Stromal cell of bone marrow (primary cell): ENCODE results near the gene CYP2W1.
"Not testable (repeated sequence)": the region's sequence is repeated elsewhere in the genome, so short reads cannot be mapped to it uniquely, and the experiment has no call there.

Experiments
- DNase-seq: peaks from one replicate; pipeline ENCODE4 v3.0.0-alpha.2; 2012; ENCODE audit warnings: low read depth

CYP2W1 gene, protein sequence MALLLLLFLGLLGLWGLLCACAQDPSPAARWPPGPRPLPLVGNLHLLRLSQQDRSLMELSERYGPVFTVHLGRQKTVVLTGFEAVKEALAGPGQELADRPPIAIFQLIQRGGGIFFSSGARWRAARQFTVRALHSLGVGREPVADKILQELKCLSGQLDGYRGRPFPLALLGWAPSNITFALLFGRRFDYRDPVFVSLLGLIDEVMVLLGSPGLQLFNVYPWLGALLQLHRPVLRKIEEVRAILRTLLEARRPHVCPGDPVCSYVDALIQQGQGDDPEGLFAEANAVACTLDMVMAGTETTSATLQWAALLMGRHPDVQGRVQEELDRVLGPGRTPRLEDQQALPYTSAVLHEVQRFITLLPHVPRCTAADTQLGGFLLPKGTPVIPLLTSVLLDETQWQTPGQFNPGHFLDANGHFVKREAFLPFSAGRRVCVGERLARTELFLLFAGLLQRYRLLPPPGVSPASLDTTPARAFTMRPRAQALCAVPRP

DNA sequence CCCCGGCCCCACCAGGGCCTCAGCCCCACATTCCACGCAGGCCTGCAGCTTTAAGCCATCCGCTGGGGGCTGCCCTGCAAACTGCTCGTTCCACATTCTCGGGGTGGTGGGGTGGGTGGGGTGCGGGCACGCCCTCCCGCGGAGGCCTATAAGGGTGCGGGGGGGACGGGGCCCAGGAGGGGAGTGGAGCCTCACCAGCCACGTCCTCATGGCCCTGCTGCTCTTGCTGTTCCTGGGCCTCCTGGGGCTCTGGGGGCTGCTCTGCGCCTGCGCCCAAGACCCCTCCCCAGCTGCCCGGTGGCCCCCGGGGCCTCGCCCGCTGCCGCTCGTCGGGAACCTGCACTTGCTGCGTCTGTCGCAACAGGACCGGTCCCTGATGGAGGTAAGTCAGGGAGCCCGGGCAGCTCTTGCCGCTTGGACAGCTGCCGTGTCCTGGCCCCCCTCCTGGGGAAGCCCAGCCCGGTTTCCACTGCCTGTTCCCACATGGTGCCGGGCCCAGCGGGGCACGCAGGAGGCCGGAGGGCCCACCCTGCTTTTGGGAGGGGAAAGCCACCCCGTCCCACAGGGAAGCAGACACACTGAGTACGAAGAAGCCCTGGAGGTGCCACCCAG, at the start of gene CYP2W1:
CYP2W1 (plus strand) TSS at position 178 of the 612 bp plus-strand sequence; CDS start at position 209, 31 bp downstream.
- DNase-seq = no peak

DNA sequence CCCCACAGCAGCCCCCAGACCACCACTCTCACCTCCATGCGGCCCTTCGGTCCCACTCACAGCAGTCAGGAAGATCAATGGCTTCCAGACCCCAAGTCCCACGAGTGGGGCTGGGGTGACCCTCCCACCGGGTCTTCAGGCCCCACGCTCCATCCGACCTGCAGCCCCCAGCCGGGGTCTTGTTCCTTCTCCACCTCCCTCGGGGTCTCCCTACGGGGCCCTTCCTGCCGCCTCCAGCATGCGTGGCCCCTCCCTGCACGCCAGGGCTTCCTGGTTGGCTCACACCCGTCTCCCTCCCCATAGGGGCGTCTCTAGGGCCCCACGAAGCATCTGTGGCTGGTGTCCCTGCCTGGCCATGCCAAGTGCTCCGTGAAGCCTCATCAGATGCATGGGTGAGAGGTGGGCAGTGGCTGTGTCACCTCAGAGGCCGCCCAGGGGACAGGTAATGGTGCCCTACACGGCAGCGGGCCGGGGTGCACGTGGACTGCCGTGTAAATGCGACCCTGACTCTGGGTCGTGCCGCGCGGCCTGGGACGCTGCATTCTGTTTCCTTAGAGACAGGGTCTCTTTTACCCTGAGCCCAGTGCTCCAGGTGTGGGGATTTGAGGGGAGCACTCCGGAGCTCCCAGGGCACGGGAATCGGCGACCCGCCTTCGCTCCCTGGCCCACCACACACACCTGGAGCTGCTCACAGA, 48.4 kb upstream of the CYP2W1 start:
- DNase-seq = no peak

DNA sequence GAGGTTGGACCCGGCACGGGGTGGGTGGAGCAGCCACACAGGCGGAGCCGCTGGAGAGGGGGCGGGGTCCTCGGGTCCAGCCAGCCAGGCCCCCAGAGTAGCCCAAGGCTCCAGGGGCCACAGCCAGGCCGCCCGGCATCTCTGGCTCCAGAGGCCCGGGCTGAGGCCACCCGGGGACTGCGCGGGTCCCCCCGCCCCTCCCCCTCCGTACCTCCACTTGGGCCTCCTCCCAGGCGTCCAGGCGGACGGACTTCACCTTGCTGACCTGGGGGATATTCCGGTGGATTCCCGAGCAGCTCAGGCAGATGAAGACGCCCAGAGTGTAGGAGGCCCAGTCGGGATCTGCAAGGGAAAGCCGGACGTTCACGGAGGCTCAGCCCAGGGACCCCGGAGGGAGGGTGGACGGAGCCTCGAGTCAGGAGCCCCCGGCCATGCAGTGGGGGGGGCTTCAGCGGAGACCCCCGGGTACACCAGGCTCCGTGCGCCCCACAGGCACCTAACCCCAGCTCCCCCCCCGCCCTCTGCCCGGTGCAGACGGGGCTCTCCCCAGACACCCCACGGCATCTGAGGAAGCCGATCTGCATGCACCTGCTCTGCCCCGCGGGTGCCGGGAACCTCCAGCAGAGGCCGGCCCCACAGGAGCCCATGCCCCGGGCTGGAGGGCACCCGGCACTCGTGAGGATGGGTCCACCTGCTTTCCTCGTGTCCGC, 47.7 kb upstream of the CYP2W1 start:
- no peak for DNase-seq

DNA sequence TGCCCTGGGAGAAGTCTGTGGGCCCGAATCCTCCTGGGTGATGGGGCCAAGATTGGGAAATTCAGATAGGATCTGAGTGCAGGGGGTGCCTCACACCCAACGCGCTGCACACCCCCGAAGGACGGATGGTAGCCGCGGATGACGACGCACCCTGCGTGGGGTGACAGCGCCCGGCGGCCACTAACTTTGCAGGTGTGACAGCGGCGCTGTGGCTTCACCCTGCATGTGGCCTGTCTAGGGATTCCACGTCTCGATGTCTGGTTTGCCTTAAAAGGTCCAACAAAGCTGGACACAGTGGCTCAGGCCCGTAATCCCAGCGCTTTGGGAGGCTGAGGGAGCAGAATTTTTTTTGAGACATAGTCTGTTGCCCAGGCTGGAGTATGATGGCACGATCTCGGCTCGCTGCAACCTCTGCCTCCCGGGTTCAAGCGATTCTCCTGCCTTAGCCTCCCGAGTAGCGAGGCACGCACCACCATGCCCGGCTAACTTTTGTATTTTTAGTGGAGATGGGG, 47.1 kb upstream of the CYP2W1 start:
- DNase-seq = no peak

DNA sequence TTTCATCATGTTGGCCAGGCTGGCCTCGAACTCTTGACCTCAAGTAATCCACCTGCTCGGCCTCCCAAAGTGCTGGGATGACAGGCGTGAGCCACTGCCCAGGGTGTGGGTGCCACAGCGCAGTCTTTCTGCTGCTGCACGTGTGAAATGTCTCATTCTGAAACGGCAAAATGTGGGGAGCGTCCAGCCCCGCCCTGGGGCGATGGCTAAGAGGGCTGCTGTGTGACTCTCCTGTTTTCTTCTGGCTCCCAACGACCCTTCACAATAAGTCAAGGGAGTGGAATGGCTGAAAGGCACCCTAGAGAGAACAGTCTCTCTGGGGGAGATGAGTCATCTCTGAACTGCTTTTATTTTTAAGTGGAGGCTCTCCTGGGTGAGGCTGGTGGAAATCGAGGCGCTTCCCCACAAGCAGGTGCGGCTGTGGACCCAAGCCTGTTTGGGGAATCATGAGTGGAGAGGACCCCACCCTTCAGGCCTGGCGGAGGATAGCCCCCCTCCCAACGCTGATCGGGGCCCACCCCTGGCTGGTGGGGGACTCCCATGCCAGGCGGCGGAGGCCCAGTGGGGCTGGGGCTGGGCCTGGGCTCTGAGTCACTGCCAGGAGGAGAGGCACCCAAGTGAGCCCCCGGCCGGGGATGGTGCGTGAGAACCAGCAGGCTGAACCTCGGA, 46.5 kb upstream of the CYP2W1 start:
- no peak for DNase-seq

DNA sequence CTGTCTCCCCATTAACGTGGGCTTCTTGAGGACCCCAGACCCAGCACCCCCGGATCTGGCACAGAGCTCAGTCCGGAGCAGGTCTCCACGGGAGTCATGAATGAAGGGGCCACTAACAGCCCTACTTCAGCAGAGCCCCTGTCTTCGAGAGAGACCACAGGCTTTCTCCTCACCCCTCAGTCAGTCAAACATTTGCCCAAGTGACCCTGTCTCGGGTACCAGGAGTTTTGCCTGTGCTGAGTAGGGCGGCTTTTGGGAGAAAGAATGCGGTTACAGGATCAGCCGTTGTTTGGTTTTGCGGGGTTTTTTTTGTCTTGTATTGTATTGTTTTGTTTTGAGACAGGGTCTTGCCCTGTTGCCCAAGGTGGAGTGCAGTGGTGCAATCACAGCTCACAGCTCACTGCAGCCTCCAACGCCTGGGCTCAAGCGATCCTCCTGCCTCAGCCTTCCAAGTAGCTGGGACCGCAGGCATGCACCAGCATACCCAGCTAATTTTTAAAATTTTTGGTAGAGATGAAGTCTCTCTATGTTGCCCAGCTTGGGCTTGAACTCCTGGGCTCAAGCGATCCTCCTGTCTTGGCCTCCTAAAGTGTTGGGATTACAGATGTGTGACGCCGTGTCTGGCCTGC, 45.0 kb upstream of the CYP2W1 start:
- no peak for DNase-seq

DNA sequence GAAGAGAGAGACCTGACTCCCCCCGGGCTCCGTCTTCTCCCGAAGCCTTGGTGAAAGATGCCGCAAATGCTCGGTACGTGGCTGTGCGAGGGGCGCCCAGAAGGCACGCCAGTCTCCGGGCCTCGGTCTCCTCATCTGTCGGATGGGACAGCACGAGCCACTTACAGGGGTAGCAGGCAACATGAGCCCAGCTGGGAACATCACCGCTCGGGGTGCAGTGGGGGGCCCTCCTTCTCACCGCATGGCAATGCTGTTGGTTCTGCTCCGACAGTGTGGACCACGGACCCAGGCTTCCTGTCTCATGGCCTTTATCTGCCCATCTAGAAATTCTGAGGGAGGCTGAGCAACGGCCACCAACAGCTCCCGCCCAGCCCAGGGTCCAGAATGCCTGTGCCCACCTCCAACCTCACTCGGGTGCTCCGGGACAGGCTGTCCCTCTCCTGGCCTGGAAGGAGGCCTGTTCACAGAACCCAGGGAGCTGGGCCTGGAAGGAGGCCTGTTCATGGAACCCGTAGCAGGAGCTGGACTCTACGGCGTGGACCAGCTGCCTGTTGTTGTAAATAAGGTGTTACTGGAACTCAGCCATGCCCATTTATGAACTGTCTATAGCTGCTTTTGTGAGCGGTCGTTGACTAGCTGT, 44.3 kb upstream of the CYP2W1 start:
- DNase-seq = no peak

DNA sequence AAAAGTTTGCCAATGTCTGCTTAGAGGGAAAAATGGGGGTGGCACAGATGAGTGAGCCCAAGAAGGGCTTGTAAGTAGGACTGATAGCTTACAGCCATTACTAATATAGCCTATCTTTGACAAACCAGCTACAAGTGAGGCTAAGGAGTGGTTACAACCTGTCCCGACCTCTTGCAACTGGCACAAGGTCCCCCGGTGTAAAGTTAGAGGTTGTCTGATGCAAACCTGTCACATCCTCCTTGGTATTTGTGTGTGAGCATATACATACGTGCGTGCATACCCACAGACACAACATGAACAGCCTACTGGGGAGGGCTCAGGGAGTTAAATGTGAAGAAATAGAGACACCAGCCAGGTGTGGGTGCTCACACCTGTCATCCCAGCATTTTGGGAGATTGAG, 43.1 kb upstream of the CYP2W1 start:
- DNase-seq = no peak

DNA sequence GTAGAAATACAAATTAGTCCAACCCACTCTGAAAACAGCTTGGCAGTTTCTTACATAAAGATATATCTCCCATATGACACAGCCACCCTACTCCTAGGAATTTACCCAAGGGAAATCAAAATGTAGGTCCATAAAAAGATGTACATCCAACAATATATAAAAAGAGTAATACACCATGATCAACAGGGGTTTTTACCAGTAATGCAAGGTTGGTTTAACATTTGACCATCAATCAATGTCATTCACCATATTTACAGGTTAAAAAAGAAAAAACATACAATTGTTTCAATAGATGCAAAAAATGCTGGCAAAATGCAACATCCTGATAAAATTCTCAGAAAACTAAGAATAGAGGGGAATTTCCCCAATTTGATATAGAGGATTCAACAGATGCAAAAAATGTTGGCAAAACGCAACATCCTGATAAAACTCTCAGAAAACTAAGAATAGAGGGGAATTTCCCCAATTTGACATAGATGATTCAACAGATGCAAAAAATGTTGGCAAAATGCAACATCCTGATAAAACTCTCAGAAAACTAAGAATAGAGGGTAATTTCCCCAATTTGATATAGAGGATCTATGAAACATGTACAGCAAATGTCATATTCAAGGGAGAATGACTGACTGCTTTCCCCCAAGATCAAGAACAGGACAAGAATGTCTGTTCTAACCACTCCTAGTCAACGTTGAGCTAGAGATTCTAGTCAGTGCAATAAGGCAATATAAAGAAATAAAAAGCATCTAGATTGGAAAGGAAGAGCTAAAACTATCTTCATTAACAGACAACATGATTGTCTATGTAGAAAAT, 42.2 kb upstream of the CYP2W1 start:
- DNase-seq = no peak

DNA sequence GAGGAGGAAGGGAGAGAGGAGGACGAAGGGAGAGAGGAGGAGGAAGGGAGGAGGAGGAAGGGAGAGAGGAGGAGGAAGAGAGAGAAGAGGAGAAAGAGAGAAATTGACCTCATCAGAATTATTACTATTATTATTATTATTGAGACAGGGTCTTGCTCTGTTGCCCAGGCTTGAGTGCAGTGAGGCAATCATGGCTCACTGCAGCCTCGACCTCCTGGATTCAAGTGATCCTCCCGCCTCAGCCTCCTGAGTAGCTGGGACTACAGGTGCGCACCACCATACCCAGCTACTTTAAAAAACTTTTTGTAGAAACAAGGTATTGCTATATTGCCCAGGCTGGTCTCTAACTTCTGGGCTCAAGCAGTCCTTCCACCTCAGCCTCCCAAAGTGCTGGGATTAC, 39.2 kb upstream of the CYP2W1 start:
- DNase-seq = not testable (repeated sequence)

DNA sequence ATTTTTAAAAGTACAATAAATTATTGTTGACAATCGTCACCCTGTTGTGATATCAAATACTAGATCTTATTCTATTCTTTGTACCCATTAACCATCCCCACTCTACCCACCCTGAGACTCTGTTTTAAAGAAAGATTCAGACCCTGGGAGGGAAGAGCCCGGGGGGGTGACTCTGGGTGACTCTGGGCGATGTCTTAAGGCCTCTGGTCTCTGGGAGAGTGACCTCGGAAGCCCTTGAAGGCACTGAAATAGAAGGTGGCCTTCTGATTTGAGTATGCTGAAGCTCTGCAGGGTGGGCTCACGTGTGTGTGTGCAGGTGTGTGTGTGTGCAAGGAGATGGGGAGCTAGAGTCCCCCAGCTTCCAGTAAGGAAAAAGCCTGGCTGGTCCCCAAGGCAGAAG, 38.2 kb upstream of the CYP2W1 start:
- DNase-seq = no peak

DNA sequence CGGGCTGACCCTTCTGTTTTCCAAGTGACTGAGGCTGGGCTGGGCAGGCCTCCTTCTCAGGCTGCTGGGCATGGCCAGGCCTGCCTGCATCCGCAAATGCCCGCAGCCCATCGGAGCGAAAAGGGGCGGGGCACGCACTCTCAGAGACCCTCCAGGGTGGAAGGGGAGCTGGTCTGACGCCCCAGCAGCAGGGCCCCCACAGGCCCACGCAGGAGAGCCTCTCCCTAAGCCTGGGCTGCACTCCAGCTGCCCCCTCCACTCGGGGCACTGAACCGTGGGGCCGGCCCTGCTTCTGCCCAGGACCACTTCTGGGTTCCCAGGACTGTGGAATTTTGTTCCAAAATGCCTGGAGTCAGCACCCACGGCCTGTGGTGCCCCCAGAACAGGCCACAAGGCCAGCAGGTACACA, 37.8 kb upstream of the CYP2W1 start:
- DNase-seq = no peak

DNA sequence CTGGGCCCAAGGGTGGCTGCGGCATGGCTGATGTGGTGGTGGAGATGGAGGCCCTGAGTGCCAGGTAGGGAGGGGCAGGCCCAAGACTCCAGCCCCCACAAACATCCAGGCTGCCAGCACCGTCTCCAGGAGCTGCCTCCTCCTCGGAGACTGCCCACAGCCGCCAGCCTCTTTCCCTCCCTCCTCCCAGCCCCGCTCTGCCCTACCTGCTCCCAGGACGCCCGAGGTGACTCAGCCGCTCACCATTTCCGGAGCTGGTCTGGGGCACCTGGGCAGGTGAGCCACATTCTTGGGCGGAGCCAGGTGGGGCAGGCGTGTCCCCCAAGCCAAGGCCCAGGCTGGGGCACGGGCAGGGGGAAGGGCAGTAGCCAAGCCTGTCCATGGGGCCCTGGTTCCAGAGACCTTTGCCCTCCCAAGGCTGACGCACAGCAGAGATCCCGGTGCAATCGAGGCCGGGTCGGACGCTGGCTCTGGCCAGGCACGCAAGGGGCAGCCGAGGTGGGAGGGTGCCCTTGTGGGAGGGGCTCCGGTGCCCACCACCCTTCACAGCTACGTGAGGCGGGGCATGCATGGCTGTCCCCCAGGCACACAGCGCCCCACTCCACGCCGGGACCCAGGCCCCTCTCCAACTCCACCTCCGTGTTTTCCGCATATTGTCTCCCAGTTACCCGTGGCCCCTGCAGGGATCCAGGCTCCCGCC, 37.3 kb upstream of the CYP2W1 start:
- no peak for DNase-seq

DNA sequence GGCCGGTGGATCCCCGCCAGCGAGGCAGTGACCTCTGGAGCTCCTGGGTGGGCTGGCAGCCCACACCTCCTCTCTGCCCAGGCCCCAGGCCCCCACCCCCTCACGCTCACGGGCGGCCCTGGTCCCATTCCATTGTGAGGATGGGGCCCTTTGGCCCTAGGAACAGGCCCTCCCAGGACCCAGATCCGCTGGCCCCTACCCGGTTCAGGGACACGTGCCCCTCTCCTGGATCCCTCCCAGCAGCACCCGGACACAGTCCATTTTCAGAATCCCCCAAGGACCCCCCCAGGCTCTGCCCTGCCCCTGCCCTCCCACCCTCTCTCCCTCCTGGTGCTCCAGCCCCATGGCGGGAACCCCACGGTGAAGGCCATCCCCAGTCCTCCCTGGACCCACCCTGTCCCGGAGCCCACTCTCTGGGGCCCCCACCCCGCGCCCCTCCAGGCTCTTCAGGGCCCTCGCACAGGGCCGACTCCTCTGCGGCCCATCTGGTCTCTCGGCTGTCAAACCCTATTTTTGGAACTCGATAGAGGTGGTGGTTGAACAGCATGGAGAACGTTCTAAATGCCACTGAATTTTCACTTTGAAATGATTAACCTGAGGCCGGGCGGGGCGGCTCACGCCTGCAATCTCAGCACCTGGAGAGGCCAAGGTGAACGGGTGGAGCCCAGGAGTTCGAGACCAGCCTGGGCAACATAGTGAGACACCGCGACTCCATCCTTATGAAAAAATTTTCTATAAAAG, 36.6 kb upstream of the CYP2W1 start:
- DNase-seq = no peak

DNA sequence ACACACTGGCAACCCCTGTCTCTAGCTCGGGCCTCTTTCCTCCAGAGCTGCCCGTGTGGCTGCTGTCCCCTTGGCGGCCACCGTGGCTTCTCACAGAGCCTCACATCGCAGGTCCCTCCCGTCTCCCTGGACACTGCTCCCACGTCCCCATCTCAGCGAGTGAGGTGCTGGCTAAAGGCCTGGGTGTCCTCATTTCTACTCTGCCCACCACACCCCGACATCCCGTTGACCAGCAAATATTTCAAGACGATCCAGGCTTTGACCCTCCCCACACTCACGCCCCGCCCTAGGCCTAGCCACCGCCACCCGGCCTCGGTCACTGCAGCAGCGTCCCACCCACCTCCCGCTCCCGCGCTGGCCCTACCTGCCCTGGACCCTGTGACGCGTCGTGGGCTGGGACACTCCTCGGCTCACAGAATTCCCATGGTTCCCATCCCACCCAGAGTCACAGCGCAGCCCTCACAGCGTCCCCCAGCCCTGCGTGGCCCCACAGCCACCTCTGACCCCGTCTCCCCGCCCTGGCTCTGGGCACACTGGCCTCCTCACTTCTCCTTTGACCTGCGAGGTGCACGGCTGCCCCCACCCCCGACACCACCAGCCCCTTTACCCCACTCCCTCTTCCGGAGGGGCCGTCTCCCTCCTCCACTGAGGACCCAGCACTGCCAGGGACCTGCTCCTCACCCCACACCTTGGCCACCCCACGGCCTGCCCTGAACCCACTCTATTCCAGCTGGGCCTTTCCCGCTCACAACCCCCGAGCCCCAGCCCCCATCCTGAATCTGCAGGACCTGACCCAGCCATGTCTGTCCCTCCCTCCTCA, 35.4 kb upstream of the CYP2W1 start:
- DNase-seq = no peak

DNA sequence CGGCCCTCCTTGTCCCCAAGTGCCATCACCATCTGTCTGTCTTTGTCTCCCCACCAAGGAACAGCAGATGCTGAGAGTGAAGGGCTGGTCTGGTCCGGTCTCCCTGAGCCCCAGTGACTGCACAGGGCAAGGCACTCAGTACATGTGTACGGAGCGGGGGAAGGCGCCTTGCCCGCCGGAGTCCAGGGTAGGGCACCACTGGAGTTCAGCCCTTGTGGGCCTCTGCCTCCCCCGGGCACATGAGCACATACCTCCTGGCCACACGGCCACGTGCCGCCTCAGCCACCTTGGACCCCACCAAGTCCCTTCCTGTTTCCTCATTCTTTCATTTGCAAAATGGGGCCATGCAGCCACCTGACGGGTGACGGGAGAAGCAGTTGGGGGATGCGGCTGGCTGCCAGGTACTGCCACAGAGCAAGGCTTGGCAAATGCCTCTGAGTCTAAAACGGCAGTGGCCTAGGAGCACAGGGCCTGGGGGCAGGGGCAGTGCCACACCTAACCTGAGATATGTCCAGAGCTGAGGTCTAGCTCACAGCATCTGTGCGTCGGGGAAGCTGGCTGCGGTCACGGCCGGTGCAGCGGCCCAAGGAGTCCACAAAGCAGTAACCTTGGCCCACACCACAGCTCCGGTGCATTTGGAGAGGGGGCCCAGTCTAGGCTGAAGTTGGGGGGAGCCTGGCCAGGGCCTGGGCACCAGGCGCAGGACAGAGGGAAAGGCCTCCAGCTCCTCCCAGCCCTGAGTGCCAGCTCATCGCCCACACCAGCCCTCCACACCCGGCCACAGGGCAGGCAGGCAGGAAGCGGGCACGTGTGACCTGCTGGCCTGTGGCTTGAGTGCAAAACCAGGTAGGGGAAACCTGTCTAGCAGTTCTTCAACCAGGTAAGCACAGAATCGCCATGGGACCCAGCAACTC, 33.7 kb upstream of the CYP2W1 start:
- no peak for DNase-seq
